Measurements from ENCODE around the gene NFX1. TPM values are rescaled to one million over a fixed set of nuclear protein-coding genes. Genes with fewer than 3 reads are reported as not detected.

NFX1 gene
- total RNA-seq, 1 donor from 2014 or later = 37.5 TPM

DNA sequence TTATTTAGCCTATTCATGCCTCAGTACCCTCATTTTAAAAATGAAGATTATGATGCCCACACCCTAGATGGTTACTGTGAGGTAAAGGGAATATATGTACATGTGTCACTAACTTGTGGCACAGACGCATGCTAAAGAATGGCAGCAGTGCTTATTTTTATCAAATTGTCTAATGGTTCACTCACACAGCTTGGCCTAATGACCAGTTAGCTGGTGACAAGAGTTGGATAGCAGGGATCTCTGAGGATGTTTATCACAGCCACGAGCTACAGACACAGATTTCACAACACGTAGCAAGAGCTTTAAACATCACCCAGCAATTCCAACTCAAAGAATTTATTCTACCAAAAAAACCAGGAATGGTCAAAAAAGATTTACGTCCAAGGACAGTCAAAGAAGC, 33.0 kb upstream of the NFX1 start:
- TF ChIP-seq, protein P1, sequence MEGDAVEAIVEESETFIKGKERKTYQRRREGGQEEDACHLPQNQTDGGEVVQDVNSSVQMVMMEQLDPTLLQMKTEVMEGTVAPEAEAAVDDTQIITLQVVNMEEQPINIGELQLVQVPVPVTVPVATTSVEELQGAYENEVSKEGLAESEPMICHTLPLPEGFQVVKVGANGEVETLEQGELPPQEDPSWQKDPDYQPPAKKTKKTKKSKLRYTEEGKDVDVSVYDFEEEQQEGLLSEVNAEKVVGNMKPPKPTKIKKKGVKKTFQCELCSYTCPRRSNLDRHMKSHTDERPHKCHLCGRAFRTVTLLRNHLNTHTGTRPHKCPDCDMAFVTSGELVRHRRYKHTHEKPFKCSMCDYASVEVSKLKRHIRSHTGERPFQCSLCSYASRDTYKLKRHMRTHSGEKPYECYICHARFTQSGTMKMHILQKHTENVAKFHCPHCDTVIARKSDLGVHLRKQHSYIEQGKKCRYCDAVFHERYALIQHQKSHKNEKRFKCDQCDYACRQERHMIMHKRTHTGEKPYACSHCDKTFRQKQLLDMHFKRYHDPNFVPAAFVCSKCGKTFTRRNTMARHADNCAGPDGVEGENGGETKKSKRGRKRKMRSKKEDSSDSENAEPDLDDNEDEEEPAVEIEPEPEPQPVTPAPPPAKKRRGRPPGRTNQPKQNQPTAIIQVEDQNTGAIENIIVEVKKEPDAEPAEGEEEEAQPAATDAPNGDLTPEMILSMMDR (IDR thresholded peaks at IDR 0.05; ENCODE audit: partially characterized antibody, unreplicated experiment) = no peak
- Mint-ChIP-seq H3K9me3 (ENCODE audit: unreplicated experiment) (peaks cover 4% of the 10 kb centered on the region), H3K4me3 (ENCODE audit: unreplicated experiment) (no peak overlapping the region), H3K27me3 (ENCODE audit: unreplicated experiment) (peaks cover 3% of the 10 kb centered on the region), H3K36me3 (ENCODE audit: unreplicated experiment) (peaks cover 7% of the 10 kb centered on the region), H3K27ac (ENCODE audit: unreplicated experiment) (no peak overlapping the region), H3K4me1 (ENCODE audit: low read depth, unreplicated experiment) (no peaks in the 10 kb centered on the region)
- DNase-seq = no peak

DNA sequence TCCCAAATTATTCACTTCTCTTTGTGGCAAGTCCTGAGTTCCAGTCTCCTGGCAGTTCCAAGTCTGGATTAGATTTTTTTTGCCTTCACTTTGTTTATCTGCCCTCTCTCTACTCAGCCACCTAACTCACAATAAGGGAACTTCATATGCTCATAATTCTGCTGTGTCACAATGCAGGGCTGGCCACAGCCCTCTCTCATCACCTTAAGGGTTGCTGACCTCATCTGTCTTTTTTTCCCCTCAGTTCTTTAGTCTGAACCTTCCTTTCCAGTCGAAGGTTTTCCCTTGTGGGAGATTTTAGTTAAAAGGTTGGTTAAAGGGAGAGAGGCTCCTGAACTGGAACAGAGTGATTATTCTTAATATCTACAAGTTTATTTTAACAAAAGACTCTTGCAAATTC, 29.9 kb upstream of the NFX1 start:
- Mint-ChIP-seq H3K36me3 (ENCODE audit: unreplicated experiment) (peaks cover 4% of the 10 kb centered on the region), H3K27ac (ENCODE audit: unreplicated experiment) (no peak overlapping the region), H3K4me3 (ENCODE audit: unreplicated experiment) (no peak overlapping the region), H3K27me3 (ENCODE audit: unreplicated experiment) (peaks cover 7% of the 10 kb centered on the region), H3K4me1 (ENCODE audit: low read depth, unreplicated experiment) (peaks cover 9% of the 10 kb centered on the region), H3K9me3 (ENCODE audit: unreplicated experiment) (peaks cover 12% of the 10 kb centered on the region)
- TF ChIP-seq, protein P1 (IDR thresholded peaks at IDR 0.05; ENCODE audit: partially characterized antibody, unreplicated experiment) = no peak
- DNase-seq = no peak

DNA sequence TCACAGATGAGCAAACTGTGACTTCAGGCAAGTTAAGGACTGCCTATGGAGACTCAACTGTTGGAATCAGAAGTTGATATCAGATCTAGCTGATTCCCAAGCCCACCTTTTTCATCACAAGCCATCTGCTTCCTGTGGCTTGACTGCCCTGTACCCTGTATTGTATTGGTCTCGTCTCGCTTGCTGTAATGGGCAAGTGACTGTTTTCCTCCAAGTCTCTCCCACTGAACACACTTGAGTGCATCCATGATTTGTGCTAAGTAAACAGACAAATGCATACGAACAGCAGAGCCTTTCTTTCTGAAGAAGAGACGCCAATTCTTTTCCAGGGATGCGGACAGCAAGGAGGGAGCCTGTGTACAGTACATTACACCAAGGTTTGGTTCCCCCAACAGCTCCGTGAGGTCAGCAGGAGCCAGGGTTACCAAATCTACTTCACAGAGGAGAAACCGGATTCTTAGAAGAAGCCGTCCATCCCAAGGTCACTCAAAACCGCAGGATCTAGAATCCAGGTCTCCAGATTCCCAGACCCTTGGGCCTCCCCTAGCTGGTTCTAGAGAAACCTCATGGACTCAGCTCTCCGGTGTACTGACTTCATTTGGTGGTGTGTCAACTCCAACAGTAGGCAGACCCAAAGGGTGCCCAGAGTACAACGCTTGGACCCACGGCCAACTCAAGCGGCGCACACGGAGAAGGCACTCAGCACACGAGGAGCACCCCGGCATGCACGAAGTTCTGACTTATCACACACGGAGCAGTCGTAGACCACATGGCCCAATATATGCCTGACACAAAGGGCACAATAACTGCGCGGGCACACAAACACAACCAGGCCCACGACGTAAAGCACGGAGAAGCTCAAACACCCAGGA, 26.9 kb upstream of the NFX1 start:
- Mint-ChIP-seq H3K27ac (ENCODE audit: unreplicated experiment) (peak overlapping the region; percentile 98), H3K9me3 (ENCODE audit: unreplicated experiment) (peaks cover 12% of the 10 kb centered on the region), H3K4me3 (ENCODE audit: unreplicated experiment) (peak overlapping the region; percentile 100), H3K27me3 (ENCODE audit: unreplicated experiment) (peaks cover 10% of the 10 kb centered on the region), H3K36me3 (ENCODE audit: unreplicated experiment) (peaks cover 4% of the 10 kb centered on the region), H3K4me1 (ENCODE audit: low read depth, unreplicated experiment) (peaks cover 12% of the 10 kb centered on the region)
- DNase-seq = peak; percentile 22
- TF ChIP-seq, protein P1 (IDR thresholded peaks at IDR 0.05; ENCODE audit: partially characterized antibody, unreplicated experiment) = no peak

DNA sequence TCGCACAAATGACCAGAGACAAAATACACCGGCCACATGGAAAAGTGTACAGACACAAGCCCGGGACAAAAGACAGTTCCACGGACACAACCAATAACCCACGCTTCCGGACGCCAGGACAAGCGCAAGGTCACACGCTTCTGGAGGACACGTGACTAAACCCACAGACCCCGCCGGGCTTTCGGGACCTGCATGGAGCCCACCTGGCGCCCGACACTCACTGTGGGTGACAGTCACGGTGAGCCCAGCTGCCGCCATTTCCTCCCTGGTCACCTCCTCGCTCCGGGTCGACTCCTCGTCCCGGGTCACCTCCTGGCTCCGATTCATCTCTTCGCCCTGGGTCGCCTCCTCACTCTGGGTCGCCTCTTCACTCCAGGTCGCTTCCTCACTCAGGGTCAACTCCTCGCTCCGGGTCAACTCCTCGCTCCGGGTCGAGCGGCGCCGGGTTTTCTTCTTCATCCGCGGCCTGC, 26.3 kb upstream of the NFX1 start:
- TF ChIP-seq, protein P1 (IDR thresholded peaks at IDR 0.05; ENCODE audit: partially characterized antibody, unreplicated experiment) = no peak
- Mint-ChIP-seq H3K4me1 (ENCODE audit: low read depth, unreplicated experiment) (peaks cover 12% of the 10 kb centered on the region), H3K9me3 (ENCODE audit: unreplicated experiment) (peaks cover 12% of the 10 kb centered on the region), H3K4me3 (ENCODE audit: unreplicated experiment) (peak overlapping the region; percentile 100), H3K36me3 (ENCODE audit: unreplicated experiment) (peaks cover 4% of the 10 kb centered on the region), H3K27ac (ENCODE audit: unreplicated experiment) (peak overlapping the region; percentile 98), H3K27me3 (ENCODE audit: unreplicated experiment) (peaks cover 10% of the 10 kb centered on the region)
- no peak for DNase-seq
